Cardiac fibroblast (primary cell): Measurements from ENCODE around the gene RGL2.

Experiments used
- DNase-seq, 2 donors: peaks; one replicate each; pipeline versions ENCODE4 v3.0.0 to v3.0.0-alpha.2; 2010; ENCODE audit warnings: low read depth in 2 of 2
- H3K4me3 ChIP-seq, 2 donors: replicated peaks in 1 of 2; 1 replicate in 1 of 2; 2 replicates in 1 of 2; pipeline ENCODE4 v1.5.1; 2011; ENCODE audit warnings: low read depth in 2 of 2, low read length in 2 of 2, mild to moderate bottlenecking in 2 of 2, moderate library complexity in 1 of 2
- TF ChIP-seq, protein P1 (sequence below): IDR thresholded peaks from one replicate; pipeline ENCODE4 v1.5.1; 2011; ENCODE audit warnings: low read depth, mild to moderate bottlenecking, low read length, inconsistent platforms

Gene RGL2

DNA sequence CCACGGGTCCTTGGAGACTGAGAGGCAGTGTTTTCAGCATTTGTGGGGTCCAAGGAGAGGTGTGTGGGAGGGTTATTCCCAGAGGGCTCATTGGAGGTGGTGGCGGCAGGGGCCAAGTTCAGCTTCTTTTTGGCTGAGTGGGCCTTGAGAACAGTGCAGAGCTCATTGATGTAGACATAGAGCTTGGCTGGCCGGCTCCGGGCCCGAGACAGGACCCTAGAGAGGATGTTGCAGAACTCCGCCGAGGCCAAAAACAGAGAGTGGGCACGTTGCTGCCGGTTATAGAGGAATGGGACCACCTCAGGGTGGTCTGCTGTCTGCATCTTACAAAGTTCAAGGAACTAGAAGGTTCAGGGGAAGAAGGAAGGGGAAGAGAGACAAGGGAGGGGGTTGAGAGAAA lies 22.5 kb upstream of the RGL2 start:
- TF ChIP-seq, protein P1, sequence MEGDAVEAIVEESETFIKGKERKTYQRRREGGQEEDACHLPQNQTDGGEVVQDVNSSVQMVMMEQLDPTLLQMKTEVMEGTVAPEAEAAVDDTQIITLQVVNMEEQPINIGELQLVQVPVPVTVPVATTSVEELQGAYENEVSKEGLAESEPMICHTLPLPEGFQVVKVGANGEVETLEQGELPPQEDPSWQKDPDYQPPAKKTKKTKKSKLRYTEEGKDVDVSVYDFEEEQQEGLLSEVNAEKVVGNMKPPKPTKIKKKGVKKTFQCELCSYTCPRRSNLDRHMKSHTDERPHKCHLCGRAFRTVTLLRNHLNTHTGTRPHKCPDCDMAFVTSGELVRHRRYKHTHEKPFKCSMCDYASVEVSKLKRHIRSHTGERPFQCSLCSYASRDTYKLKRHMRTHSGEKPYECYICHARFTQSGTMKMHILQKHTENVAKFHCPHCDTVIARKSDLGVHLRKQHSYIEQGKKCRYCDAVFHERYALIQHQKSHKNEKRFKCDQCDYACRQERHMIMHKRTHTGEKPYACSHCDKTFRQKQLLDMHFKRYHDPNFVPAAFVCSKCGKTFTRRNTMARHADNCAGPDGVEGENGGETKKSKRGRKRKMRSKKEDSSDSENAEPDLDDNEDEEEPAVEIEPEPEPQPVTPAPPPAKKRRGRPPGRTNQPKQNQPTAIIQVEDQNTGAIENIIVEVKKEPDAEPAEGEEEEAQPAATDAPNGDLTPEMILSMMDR: no peak
- no peak for DNase-seq
- H3K4me3 ChIP-seq: peak overlapping the region in 1 of 2 donors; percentile 84

DNA sequence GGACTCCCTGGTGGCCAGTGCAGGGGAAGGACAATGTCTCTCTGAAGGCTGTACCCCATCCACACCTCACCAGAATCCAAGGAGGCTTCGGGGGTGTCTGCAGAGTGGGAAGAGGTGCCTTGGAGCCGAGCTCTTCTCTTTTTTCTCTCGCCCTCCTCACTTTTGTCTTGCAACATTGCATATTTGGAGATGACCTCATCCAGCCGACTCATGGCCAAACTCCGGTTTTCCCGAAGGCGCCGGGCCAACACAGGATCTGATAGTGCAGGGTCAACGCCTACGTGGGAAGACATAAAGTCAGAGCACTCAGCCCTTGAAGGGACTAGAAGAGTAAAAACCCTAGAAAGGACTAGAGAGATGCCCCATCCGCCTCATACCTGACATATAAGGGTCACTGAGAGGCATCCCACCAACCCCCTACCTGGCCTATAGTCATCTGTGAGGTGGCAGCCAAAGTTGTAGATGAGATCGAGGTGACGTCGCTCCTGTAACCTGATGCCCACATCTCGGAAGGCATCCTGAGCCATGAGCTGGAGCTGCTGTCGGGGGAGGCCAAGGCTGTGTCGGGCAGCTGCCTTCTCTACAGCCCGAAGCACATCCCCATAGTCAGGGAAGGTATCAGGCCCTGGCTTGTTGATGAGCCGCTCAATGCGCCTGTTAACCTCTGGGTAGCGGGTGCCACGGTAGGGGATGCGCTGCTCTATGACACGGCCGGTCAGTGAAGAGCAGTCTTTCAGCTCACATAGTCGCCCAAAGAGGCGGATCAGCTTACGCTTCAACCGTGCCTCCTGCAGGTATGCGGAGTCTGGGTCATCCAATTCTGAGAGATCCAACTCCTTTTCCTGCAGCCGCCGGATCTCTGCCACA lies 21.8 kb upstream of the RGL2 start:
- TF ChIP-seq, protein P1: no peak
- H3K4me3 ChIP-seq: peak overlapping the region; percentile 11 to 84
- peak; percentile 94 to 95 for DNase-seq

- no peak for DNase-seq
- peak overlapping the region; percentile 11 to 84 for H3K4me3 ChIP-seq
- TF ChIP-seq, protein P1: no peak
Measured at GRCh38 chr6:33319939-33320314, 21.2 kb upstream of the RGL2 start.

- TF ChIP-seq, protein P1: no peak
- peak overlapping the region in 1 of 2 donors; percentile 63 for H3K4me3 ChIP-seq
- no peak for DNase-seq
Measured at GRCh38 chr6:33318426-33319073, 19.8 kb upstream of the RGL2 start.

DNA sequence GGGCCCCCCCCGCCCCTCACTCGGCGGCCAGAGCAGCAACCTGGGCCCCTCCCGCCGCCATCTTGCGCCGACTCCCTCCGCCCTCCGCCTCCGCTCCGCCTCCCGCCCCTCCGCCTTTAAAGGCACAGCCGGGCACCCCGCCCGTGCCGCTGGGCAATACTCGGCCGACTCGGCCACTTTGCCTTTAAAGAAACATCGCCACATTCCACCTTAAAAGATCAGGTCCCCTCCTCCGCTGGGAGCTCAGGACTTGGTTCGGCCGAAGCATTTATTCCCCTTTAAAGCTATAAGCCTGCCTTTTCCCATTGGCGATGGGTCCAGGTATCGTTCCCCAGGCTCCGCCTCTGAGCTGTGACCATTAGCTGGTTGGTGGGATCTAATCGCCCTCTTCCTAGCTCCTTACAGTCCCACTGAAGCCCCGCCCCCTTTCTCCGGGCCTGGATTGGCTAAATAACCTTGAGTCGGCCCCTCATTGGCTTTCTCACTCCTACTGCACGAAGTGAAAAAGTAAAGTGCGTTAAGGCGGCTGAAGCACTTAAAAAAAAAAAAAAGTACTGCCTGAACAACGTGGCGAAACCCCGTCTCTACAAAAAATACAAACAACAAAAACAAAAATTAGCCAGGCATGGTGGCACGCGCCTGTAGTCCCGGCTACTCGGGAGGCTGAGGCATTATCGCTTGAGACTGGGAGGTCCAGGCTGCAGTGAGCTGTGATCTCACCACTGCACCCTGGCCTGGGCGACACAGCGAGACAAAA lies 19.1 kb upstream of the RGL2 start, which contains the start of gene ZBTB22:
Gene ZBTB22, minus strand, starts transcription at position 76 of the 757 bp plus-strand sequence. CDS start 828 bp downstream, outside the sequence.
- H3K4me3 ChIP-seq: peak within 1 kb of the TSS; percentile 55 to 63
- TF ChIP-seq, protein P1: no peak
- peak; percentile 99 to 100 for DNase-seq

GRCh38 chr6:33317419-33317668 lies 18.6 kb upstream of the RGL2 start:
- TF ChIP-seq, protein P1: no peak
- no peak for DNase-seq
- H3K4me3 ChIP-seq: peak overlapping the region; percentile 55 to 63
